ENCODE data around the gene SLC5A12.

GRCh38 chr11:26755762-26756161 is 33.9 kb upstream of the SLC5A12 start:
- TF ChIP-seq CTCF (IDR thresholded peaks at IDR 0.05) (no peak), POLR2A (IDR thresholded peaks at IDR 0.05) (no peak)

Data from gastroesophageal sphincter (tissue), 3 donors.